ENCODE data around the gene KLHDC10. TPM values are rescaled to one million over a fixed set of nuclear protein-coding genes. Genes with fewer than 3 reads are reported as not detected.

KLHDC10 gene
- polyA plus RNA-seq, 1 experiment = 29.7 TPM

- no peaks in the 10 kb centered on the region for H3K9me3 ChIP-seq (ENCODE audit: control insufficient read depth, insufficient read depth, low read length)
- TF ChIP-seq CTCF (IDR thresholded peaks at IDR 0.05; ENCODE audit: low read depth, low read length) = no peak
- H3K27me3 ChIP-seq (ENCODE audit: control insufficient read depth, insufficient read depth, low read length) = no peaks in the 10 kb centered on the region
- POLR2A ChIA-PET = no interaction called here
- DNase-seq (ENCODE audit: low read depth, low spot score) = no peak
- H3K27ac ChIP-seq (ENCODE audit: low read depth, low read length) = no peak overlapping the region
- CTCF ChIA-PET = interaction anchor here (0.5 to 0.9 kb wide), 2 partner anchors 501 to 623 kb away, joined by 3 read pairs; no protein-coding TSS in a partner anchor
- no peak overlapping the region for H3K4me3 ChIP-seq (ENCODE audit: low read depth, low read length)
These were observed 65.2 kb downstream of the KLHDC10 start for GRCh38 chr7:130135208-130136205.

GRCh38 chr7:130136579-130137167 is 66.3 kb downstream of the KLHDC10 start:
- Histone ChIP-seq H3K27me3 (ENCODE audit: control insufficient read depth, insufficient read depth, low read length) (no peaks in the 10 kb centered on the region), H3K4me3 (ENCODE audit: low read depth, low read length) (no peak overlapping the region), H3K27ac (ENCODE audit: low read depth, low read length) (no peak overlapping the region), H3K9me3 (ENCODE audit: control insufficient read depth, insufficient read depth, low read length) (no peaks in the 10 kb centered on the region)
- no peak for DNase-seq (ENCODE audit: low read depth, low spot score)
- ChIA-PET CTCF (interaction anchor here (0.5 kb wide), 1 partner anchor 499 kb away, joined by 3 read pairs; no protein-coding TSS in a partner anchor), POLR2A (no interaction called here)
- TF ChIP-seq CTCF (IDR thresholded peaks at IDR 0.05; ENCODE audit: low read depth, low read length) = no peak

GRCh38 chr7:130137207-130137606 is 66.9 kb downstream of the KLHDC10 start:
- CTCF ChIA-PET = no interaction called here
- Histone ChIP-seq H3K27ac (ENCODE audit: low read depth, low read length) (no peak overlapping the region), H3K27me3 (ENCODE audit: control insufficient read depth, insufficient read depth, low read length) (no peaks in the 10 kb centered on the region), H3K9me3 (ENCODE audit: control insufficient read depth, insufficient read depth, low read length) (no peaks in the 10 kb centered on the region; the same call in 1 of the 2 replicates), H3K4me3 (ENCODE audit: low read depth, low read length) (no peak overlapping the region)
- DNase-seq (ENCODE audit: low read depth, low spot score) = no peak
- POLR2A ChIA-PET = no interaction called here
- no peak for TF ChIP-seq CTCF (IDR thresholded peaks at IDR 0.05; ENCODE audit: low read depth, low read length)

- CTCF ChIA-PET = no interaction called here
- POLR2A ChIA-PET = no interaction called here
- no peak for TF ChIP-seq CTCF (IDR thresholded peaks at IDR 0.05; ENCODE audit: low read depth, low read length)
These were observed 69.0 kb downstream of the KLHDC10 start for GRCh38 chr7:130139193-130139960.

More at GRCh38 chr7:130139193-130139960, 69.0 kb downstream of the KLHDC10 start:
- no peak for DNase-seq (ENCODE audit: low read depth, low spot score)
- H3K27ac ChIP-seq (ENCODE audit: low read depth, low read length) = no peak overlapping the region
- no peak overlapping the region for H3K4me3 ChIP-seq (ENCODE audit: low read depth, low read length)
- H3K27me3 ChIP-seq (ENCODE audit: control insufficient read depth, insufficient read depth, low read length) = no peaks in the 10 kb centered on the region
- no peaks in the 10 kb centered on the region; the same call in 1 of the 2 replicates for H3K9me3 ChIP-seq (ENCODE audit: control insufficient read depth, insufficient read depth, low read length)
